H9 (cell line): ENCODE data around the gene GLYR1. TPM values are rescaled to one million over a fixed set of nuclear protein-coding genes. Genes with fewer than 3 reads are reported as not detected.

Experiments used
- DNase-seq: peaks from one replicate; pipeline ENCODE4 v3.0.0-alpha.2; 2017
- H2AFZ ChIP-seq: one replicate; pipeline ENCODE4 v1.6.1; 2013; ENCODE audit warnings: mild to moderate bottlenecking, low read length, control low read depth, moderate library complexity
- H2AK5ac ChIP-seq: 2 replicates; pipeline ENCODE4 v1.6.1; 2013; ENCODE audit warnings: low read length, control low read depth, mixed read lengths; ENCODE audit not compliant: insufficient read length
- H2BK120ac ChIP-seq: one replicate; pipeline ENCODE4 v1.6.1; 2013; ENCODE audit warnings: low read depth, mild to moderate bottlenecking, low read length, control low read depth, inconsistent platforms; ENCODE audit not compliant: poor library complexity, severe bottlenecking
- H2BK12ac ChIP-seq: 2 replicates; pipeline ENCODE4 v1.6.1; 2013; ENCODE audit warnings: low read length, control low read depth, mixed read lengths, low read depth; ENCODE audit not compliant: insufficient read length
- H2BK15ac ChIP-seq: 2 replicates; pipeline ENCODE4 v1.6.1; 2013; ENCODE audit warnings: low read depth, low read length, control low read depth
- H2BK20ac ChIP-seq: one replicate; pipeline ENCODE4 v1.6.1; 2013; ENCODE audit warnings: low read depth, mild to moderate bottlenecking, low read length, control low read depth, inconsistent platforms; ENCODE audit not compliant: poor library complexity, severe bottlenecking
- H2BK5ac ChIP-seq: 2 replicates; pipeline ENCODE4 v1.6.1; 2013; ENCODE audit warnings: low read length, control low read depth, mixed read lengths; ENCODE audit not compliant: insufficient read length
- H3K14ac ChIP-seq: 2 replicates; pipeline ENCODE4 v1.6.1; 2013; ENCODE audit warnings: low read length, control low read depth; ENCODE audit not compliant: insufficient read depth
- H3K18ac ChIP-seq: 2 replicates; pipeline ENCODE4 v1.6.1; 2013; ENCODE audit warnings: low read depth, mild to moderate bottlenecking, mixed read lengths, low read length, control low read depth; ENCODE audit not compliant: insufficient read length
- H3K23ac ChIP-seq: 2 replicates; pipeline ENCODE4 v1.6.1; 2013; ENCODE audit warnings: low read length, control low read depth, mixed read lengths, low read depth; ENCODE audit not compliant: insufficient read length
- H3K23me2 ChIP-seq: 2 replicates; pipeline ENCODE4 v1.6.1; 2013; ENCODE audit warnings: low read depth, mild to moderate bottlenecking, mixed read lengths, low read length, control low read depth; ENCODE audit not compliant: insufficient read length, poor library complexity, severe bottlenecking
- H3K27ac ChIP-seq: 2 replicates; pipeline ENCODE4 v1.5.1; 2013; ENCODE audit warnings: low read length, control low read depth, mixed read lengths, low read depth; ENCODE audit not compliant: insufficient read length
- H3K27me3 ChIP-seq: 2 replicates; pipeline ENCODE4 v1.6.1; 2013; ENCODE audit warnings: low read length, control low read depth, inconsistent platforms; ENCODE audit not compliant: insufficient read depth
- H3K4ac ChIP-seq: 2 replicates; pipeline ENCODE4 v1.6.1; 2013; ENCODE audit warnings: low read depth, mild to moderate bottlenecking, control low read depth, inconsistent platforms, low read length, moderate library complexity
- H3K4me1 ChIP-seq: 2 replicates; pipeline ENCODE4 v1.6.1; 2013; ENCODE audit warnings: low read length, control low read depth, inconsistent platforms; ENCODE audit not compliant: insufficient read depth
- H3K4me2 ChIP-seq: 2 replicates; pipeline ENCODE4 v1.6.1; 2013; ENCODE audit warnings: low read length, control low read depth, mixed read lengths; ENCODE audit not compliant: insufficient read length, insufficient read depth
- H3K56ac ChIP-seq: 2 replicates; pipeline ENCODE4 v1.6.1; 2013; ENCODE audit warnings: low read depth, mild to moderate bottlenecking, mixed read lengths, low read length, control low read depth; ENCODE audit not compliant: insufficient read length
- H3K79me1 ChIP-seq: 2 replicates; pipeline ENCODE4 v1.6.1; 2013; ENCODE audit warnings: low read depth, mild to moderate bottlenecking, moderate library complexity, low read length, control low read depth, inconsistent platforms; ENCODE audit not compliant: insufficient read depth, poor library complexity, severe bottlenecking
- H3K79me2 ChIP-seq: 2 replicates; pipeline ENCODE4 v1.6.1; 2013; ENCODE audit warnings: low read length, control low read depth, inconsistent platforms; ENCODE audit not compliant: insufficient read depth
- H3K9ac ChIP-seq: 2 replicates; pipeline ENCODE4 v1.6.1; 2013; ENCODE audit warnings: low read length, control low read depth, mixed read lengths; ENCODE audit not compliant: insufficient read length; ENCODE audit errors: extremely low read depth
- H3K9me3 ChIP-seq: one replicate; pipeline ENCODE4 v1.6.1; 2013; ENCODE audit warnings: low read depth, low read length, inconsistent platforms; ENCODE audit not compliant: control insufficient read depth
- H3T11ph ChIP-seq: one replicate; pipeline ENCODE4 v1.6.1; 2013; ENCODE audit warnings: mild to moderate bottlenecking, low read length, control low read depth, inconsistent platforms
- H4K20me1 ChIP-seq: one replicate; pipeline ENCODE4 v1.6.1; 2013; ENCODE audit not compliant: control insufficient read depth, insufficient read length, insufficient read depth
- H4K5ac ChIP-seq: 2 replicates; pipeline ENCODE4 v1.6.1; 2013; ENCODE audit warnings: low read depth, mild to moderate bottlenecking, mixed read lengths, low read length, control low read depth; ENCODE audit not compliant: insufficient read length
- H4K8ac ChIP-seq: replicated peaks from 2 replicates; pipeline ENCODE4 v1.6.1; 2013; ENCODE audit warnings: low read length, control low read depth, mixed read lengths, low read depth; ENCODE audit not compliant: insufficient read length
- H4K91ac ChIP-seq: 2 replicates; pipeline ENCODE4 v1.6.1; 2013; ENCODE audit warnings: low read depth, mild to moderate bottlenecking, moderate library complexity, mixed read lengths, low read length, control low read depth; ENCODE audit not compliant: insufficient read length
- H3K27ac Mint-ChIP-seq, 3 experiments: 2 replicates in 2 of 3; 3 replicates in 1 of 3; pipeline ENCODE4 v1.8.0; 2020 to 2021; ENCODE audit warnings: mixed read lengths in 3 of 3, mild to moderate bottlenecking in 1 of 3, moderate library complexity in 1 of 3
- H3K27me3 Mint-ChIP-seq: 2 replicates; pipeline ENCODE4 v1.8.0; 2021; ENCODE audit warnings: low read depth, mild to moderate bottlenecking, moderate library complexity, mixed read lengths
- H3K36me3 Mint-ChIP-seq, 3 experiments: 2 replicates in 2 of 3; 3 replicates in 1 of 3; pipeline ENCODE4 v1.8.0; 2020 to 2021; ENCODE audit warnings: low read depth in 3 of 3, mixed read lengths in 3 of 3; ENCODE audit not compliant: insufficient read depth in 1 of 3
- H3K4me1 Mint-ChIP-seq, 2 experiments: 2 replicates each; pipeline ENCODE4 v1.8.0; 2020; ENCODE audit warnings: mixed read lengths in 2 of 2
- H3K4me3 Mint-ChIP-seq, 2 experiments: 2 replicates in 1 of 2; 3 replicates in 1 of 2; pipeline ENCODE4 v1.8.0; 2020 to 2021; ENCODE audit warnings: mild to moderate bottlenecking in 2 of 2, mixed read lengths in 2 of 2, moderate library complexity in 1 of 2
- H3K9me3 Mint-ChIP-seq, 2 experiments: 2 replicates in 1 of 2; 3 replicates in 1 of 2; pipeline ENCODE4 v1.8.0; 2020; ENCODE audit warnings: mild to moderate bottlenecking in 2 of 2, mixed read lengths in 2 of 2, moderate library complexity in 1 of 2
- WGBS: extraction: QIAGEN DNeasy Blood & Tissue Kit; methylation state at CpG from one replicate; pipeline ENCODE4 v1.1.7; 2013; ENCODE audit warnings: missing lambda C conversion rate, low lambda C conversion rate, mixed read lengths; ENCODE audit not compliant: insufficient read length; ENCODE audit errors: extremely low coverage; 5-methylcytosine and 5-hydroxymethylcytosine counted together
- total RNA-seq: library from RNA; stranded (reverse); gene quantifications from 2 replicates; pipeline ENCODE4 v1.2.1, GENCODE V29; 2021
- TF ChIP-seq, protein P1 (sequence below): fragments of 200-600 bp; sonication (generic); conservative IDR thresholded peaks from 3 replicates; pipeline ENCODE4 v1.8.0; 2021; ENCODE audit warnings: antibody characterized with exemption, mild to moderate bottlenecking

The GLYR1 gene
- total RNA-seq, 1 experiment from 2014 or later = 114 TPM

DNA sequence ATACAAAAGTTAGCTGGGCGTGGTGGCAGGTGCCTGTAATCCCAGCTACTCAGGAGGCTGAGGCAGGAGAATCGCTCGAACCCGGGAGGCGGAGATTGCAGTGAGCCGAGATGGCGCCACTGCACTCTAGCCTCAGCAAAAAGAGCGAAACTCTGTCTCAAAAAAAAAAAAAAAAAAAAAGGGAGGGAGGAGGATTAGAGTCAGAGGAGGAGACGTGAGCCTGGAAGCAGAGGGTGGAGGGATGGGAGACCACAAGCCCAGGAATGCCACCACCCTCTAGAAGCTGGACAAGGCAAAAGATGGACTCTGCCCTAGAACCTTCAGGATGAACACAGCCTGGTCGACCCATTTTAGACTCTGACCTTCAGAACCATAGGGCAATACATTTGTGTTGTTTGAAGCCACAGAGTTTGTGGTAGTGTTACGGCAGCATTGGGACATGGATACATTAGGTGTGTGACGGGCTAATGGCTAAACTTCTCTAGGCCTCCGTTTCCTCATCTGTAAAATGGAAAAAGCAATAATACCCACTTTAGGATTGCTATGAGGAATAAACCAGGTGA, 54.1 kb downstream of the GLYR1 start:
- no CpG with 5 or more reads among the region's 13 CpGs for WGBS
- H3K56ac ChIP-seq = no peak overlapping the region
- H3K27me3 ChIP-seq = no peaks in the 10 kb centered on the region
- H2BK12ac ChIP-seq = no peak overlapping the region
- no peaks in the 10 kb centered on the region for H3K79me2 ChIP-seq
- H3K4me2 ChIP-seq = no peak overlapping the region
- H2BK120ac ChIP-seq = no peak overlapping the region
- H3K9me3 ChIP-seq = no peaks in the 10 kb centered on the region
- Mint-ChIP-seq H3K9me3 (no peaks in the 10 kb centered on the region), H3K27me3 (no peaks in the 10 kb centered on the region; the same call in 1 of the 2 replicates), H3K27ac (no peak overlapping the region), H3K4me1 (peaks cover 9% of the 10 kb centered on the region in 2 experiments), H3K4me3 (no peak overlapping the region), H3K36me3 (peaks cover 0 to 5% (median 5%) of the 10 kb centered on the region in 3 experiments; a peak in 5 of 7 replicates)
- H2AFZ ChIP-seq = no peak overlapping the region
- H3K79me1 ChIP-seq = no peaks in the 10 kb centered on the region
- no peak overlapping the region for H4K5ac ChIP-seq
- no peak overlapping the region for H2AK5ac ChIP-seq
- no peak overlapping the region for H3K9ac ChIP-seq
- no peak overlapping the region for H2BK5ac ChIP-seq
- no peak for DNase-seq
- TF ChIP-seq, protein P1, sequence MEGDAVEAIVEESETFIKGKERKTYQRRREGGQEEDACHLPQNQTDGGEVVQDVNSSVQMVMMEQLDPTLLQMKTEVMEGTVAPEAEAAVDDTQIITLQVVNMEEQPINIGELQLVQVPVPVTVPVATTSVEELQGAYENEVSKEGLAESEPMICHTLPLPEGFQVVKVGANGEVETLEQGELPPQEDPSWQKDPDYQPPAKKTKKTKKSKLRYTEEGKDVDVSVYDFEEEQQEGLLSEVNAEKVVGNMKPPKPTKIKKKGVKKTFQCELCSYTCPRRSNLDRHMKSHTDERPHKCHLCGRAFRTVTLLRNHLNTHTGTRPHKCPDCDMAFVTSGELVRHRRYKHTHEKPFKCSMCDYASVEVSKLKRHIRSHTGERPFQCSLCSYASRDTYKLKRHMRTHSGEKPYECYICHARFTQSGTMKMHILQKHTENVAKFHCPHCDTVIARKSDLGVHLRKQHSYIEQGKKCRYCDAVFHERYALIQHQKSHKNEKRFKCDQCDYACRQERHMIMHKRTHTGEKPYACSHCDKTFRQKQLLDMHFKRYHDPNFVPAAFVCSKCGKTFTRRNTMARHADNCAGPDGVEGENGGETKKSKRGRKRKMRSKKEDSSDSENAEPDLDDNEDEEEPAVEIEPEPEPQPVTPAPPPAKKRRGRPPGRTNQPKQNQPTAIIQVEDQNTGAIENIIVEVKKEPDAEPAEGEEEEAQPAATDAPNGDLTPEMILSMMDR = no peak
- no peak overlapping the region for H3K18ac ChIP-seq
- no peak overlapping the region for H4K91ac ChIP-seq
- H2BK15ac ChIP-seq = no peak overlapping the region
- H3K4ac ChIP-seq = no peak overlapping the region
- H3K23me2 ChIP-seq = no peaks in the 10 kb centered on the region
- no peak overlapping the region for H3K27ac ChIP-seq
- H4K8ac ChIP-seq = no peak overlapping the region
- no peak overlapping the region for H2BK20ac ChIP-seq
- no peak overlapping the region for H3K14ac ChIP-seq
- no peaks in the 10 kb centered on the region for H4K20me1 ChIP-seq
- H3T11ph ChIP-seq = no peak overlapping the region
- no peak overlapping the region for H3K23ac ChIP-seq
- H3K4me1 ChIP-seq = peaks cover 1% of the 10 kb centered on the region; the same call in 1 of the 2 replicates
